HepG2 (cell line): ENCODE measurements around the gene PEMT. TPM values are rescaled to one million over a fixed set of nuclear protein-coding genes. Genes with fewer than 3 reads are reported as not detected.

ENCODE experiments used
- CBX2 ChIP-seq, 2 experiments: fragments of 200-600 bp in 1 of 2; sonication (generic); formaldehyde crosslinking in 1 of 2; IDR thresholded peaks; 2 replicates each; pipeline versions ENCODE4 v1.7.0 to v1.8.1; 2018 to 2022; ENCODE audit warnings: low read depth in 2 of 2, low read length in 1 of 2, mild to moderate bottlenecking in 1 of 2, missing genetic modification reagents in 1 of 2
- FOXK1 ChIP-seq: sonication (generic); formaldehyde crosslinking; IDR thresholded peaks from 2 replicates; pipeline ENCODE4 v1.4.0; 2020; ENCODE audit warnings: low read depth, missing genetic modification reagents, borderline replicate concordance
- HIVEP1 ChIP-seq: sonication (generic); formaldehyde crosslinking; IDR thresholded peaks from 2 replicates; pipeline ENCODE4 v1.4.0; 2020; ENCODE audit warnings: mild to moderate bottlenecking, missing genetic modification reagents
- MAX ChIP-seq: IDR thresholded peaks from 2 replicates; pipeline ENCODE4 v1.6.1; 2012; ENCODE audit warnings: inconsistent platforms
- MLLT10 ChIP-seq: sonication (generic); formaldehyde crosslinking; IDR thresholded peaks from 2 replicates; pipeline ENCODE4 v1.4.0; 2020; ENCODE audit warnings: missing genetic modification reagents
- PRDM10 ChIP-seq: sonication (generic); formaldehyde crosslinking; IDR thresholded peaks from 2 replicates; pipeline ENCODE4 v1.4.0; 2020; ENCODE audit warnings: low read depth, missing genetic modification reagents
- USF2 ChIP-seq, 2 experiments: sonication (generic) in 1 of 2; formaldehyde crosslinking in 1 of 2; IDR thresholded peaks; 2 replicates each; pipeline versions ENCODE4 v1.5.1 to v1.6.1; 2011 to 2020; ENCODE audit warnings: borderline replicate concordance in 1 of 2, low read depth in 1 of 2, low read length in 1 of 2, mild to moderate bottlenecking in 1 of 2, missing genetic modification reagents in 1 of 2, moderate library complexity in 1 of 2
- ZFX ChIP-seq: sonication (generic); formaldehyde crosslinking; IDR thresholded peaks from 2 replicates; pipeline ENCODE4 v1.4.0; 2020; ENCODE audit warnings: mild to moderate bottlenecking, low read depth, missing genetic modification reagents, moderate library complexity
- ZNF253 ChIP-seq: sonication (generic); formaldehyde crosslinking; IDR thresholded peaks from 2 replicates; pipeline ENCODE4 v1.8.0; 2022; ENCODE audit warnings: mild to moderate bottlenecking, missing genetic modification reagents, borderline replicate concordance
- ZNF761 ChIP-seq: sonication (generic); formaldehyde crosslinking; conservative IDR thresholded peaks from 2 replicates; pipeline ENCODE4 v1.4.0; 2020; ENCODE audit warnings: mild to moderate bottlenecking, missing genetic modification reagents
- polyA plus RNA-seq, 8 experiments: library from polyadenylated mRNA; depleted of rRNA in 3 of 8; stranded (reverse) in 7 of 8; unstranded in 1 of 8; fragments of >200 nt; fragmentation: Illumina TruSeq in 4 of 8; extraction: Trizol in 4 of 8; gene quantifications; 2 replicates each; pipeline versions ENCODE4 v1.2.1 to v1.2.3, GENCODE V29; 2011 to 2016; ENCODE audit warnings: low read depth in 4 of 8, missing spikeins in 1 of 8, mixed read lengths in 1 of 8; ENCODE audit not compliant: insufficient read depth in 1 of 8
- total RNA-seq, 5 experiments: library from RNA; depleted of rRNA; stranded (reverse); fragments of >200 nt; fragmentation: Illumina TruSeq; extraction: Trizol; gene quantifications; 2 replicates each; pipeline ENCODE4 v1.2.3, GENCODE V29; 2016; ENCODE audit warnings: low read depth in 1 of 5
- TF ChIP-seq, protein P1 (sequence below): sonication (generic); formaldehyde crosslinking; IDR thresholded peaks from 2 replicates; pipeline ENCODE4 v1.4.0; 2020; ENCODE audit warnings: missing genetic modification reagents, low read depth, mild to moderate bottlenecking, borderline replicate concordance
- TF ChIP-seq, protein P2 (sequence below): sonication (generic); formaldehyde crosslinking; IDR thresholded peaks from 2 replicates; pipeline ENCODE4 v1.4.0; 2020; ENCODE audit warnings: mild to moderate bottlenecking, missing genetic modification reagents
- TF ChIP-seq, protein P3 (sequence below): sonication (generic); formaldehyde crosslinking; IDR thresholded peaks from 2 replicates; pipeline ENCODE4 v1.4.0; 2020; ENCODE audit warnings: mild to moderate bottlenecking, missing genetic modification reagents, borderline replicate concordance

The PEMT gene
- total and polyA plus RNA-seq, 2 of the 13 experiments (the other 11 are each of a cell fraction or from before 2014, with no cell fraction given) = 31.7 to 43.6 TPM

DNA sequence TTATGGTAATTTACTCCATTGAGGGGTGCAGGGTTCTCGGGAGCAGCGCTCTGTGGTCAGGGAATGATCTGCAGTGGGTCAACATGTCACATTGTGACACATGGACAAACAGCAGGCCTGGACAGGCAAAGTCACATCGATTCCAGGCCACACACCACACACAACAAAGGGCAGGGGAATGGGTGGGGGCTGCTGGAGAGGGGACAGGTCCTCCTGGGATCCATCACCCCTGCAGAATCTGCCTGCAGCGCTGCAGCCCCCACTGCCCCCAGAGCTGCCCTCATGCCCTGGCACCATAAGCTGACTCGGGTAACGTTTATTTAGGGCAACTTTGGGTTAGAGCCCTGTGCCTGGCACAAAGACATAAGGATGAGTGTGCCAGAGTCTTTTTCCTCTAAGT, 9.1 kb downstream of the PEMT start (continued):
- TF ChIP-seq, protein P1, sequence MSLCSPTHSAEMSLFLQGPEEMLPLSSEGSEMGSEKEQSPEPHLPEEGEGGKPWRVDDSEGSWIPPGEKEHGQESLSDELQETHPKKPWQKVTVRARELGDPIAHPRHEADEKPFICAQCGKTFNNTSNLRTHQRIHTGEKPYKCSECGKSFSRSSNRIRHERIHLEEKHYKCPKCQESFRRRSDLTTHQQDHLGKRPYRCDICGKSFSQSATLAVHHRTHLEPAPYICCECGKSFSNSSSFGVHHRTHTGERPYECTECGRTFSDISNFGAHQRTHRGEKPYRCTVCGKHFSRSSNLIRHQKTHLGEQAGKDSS = no peak
- TF ChIP-seq, protein P2, sequence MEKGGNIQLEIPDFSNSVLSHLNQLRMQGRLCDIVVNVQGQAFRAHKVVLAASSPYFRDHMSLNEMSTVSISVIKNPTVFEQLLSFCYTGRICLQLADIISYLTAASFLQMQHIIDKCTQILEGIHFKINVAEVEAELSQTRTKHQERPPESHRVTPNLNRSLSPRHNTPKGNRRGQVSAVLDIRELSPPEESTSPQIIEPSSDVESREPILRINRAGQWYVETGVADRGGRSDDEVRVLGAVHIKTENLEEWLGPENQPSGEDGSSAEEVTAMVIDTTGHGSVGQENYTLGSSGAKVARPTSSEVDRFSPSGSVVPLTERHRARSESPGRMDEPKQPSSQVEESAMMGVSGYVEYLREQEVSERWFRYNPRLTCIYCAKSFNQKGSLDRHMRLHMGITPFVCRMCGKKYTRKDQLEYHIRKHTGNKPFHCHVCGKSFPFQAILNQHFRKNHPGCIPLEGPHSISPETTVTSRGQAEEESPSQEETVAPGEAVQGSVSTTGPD (CRISPR knock-in tag) = no peak
- TF ChIP-seq HIVEP1 (CRISPR knock-in tag) (no peak), MAX (peak; percentile 88), ZNF253 (no peak), USF2 (IDR thresholded peaks at IDR 0.05; ENCODE audit: low read depth, low read length) (no peak), USF2 (CRISPR knock-in tag; IDR thresholded peaks at IDR 0.05; ENCODE audit: borderline replicate concordance) (no peak), ZFX (CRISPR knock-in tag) (peak; percentile 81), CBX2 (IDR thresholded peaks at IDR 0.05; ENCODE audit: low read depth, low read length) (no peak), CBX2 (CRISPR knock-in tag; IDR thresholded peaks at IDR 0.05; ENCODE audit: low read depth) (no peak), PRDM10 (no peak), ZNF761 (0 out of 2 replicates have a peak, but pooled peaks have one; percentile 45), MLLT10 (CRISPR knock-in tag) (no peak), FOXK1 (CRISPR knock-in tag) (0 out of 2 replicates have a peak, but pooled peaks have one; percentile 12)
- TF ChIP-seq, protein P3, sequence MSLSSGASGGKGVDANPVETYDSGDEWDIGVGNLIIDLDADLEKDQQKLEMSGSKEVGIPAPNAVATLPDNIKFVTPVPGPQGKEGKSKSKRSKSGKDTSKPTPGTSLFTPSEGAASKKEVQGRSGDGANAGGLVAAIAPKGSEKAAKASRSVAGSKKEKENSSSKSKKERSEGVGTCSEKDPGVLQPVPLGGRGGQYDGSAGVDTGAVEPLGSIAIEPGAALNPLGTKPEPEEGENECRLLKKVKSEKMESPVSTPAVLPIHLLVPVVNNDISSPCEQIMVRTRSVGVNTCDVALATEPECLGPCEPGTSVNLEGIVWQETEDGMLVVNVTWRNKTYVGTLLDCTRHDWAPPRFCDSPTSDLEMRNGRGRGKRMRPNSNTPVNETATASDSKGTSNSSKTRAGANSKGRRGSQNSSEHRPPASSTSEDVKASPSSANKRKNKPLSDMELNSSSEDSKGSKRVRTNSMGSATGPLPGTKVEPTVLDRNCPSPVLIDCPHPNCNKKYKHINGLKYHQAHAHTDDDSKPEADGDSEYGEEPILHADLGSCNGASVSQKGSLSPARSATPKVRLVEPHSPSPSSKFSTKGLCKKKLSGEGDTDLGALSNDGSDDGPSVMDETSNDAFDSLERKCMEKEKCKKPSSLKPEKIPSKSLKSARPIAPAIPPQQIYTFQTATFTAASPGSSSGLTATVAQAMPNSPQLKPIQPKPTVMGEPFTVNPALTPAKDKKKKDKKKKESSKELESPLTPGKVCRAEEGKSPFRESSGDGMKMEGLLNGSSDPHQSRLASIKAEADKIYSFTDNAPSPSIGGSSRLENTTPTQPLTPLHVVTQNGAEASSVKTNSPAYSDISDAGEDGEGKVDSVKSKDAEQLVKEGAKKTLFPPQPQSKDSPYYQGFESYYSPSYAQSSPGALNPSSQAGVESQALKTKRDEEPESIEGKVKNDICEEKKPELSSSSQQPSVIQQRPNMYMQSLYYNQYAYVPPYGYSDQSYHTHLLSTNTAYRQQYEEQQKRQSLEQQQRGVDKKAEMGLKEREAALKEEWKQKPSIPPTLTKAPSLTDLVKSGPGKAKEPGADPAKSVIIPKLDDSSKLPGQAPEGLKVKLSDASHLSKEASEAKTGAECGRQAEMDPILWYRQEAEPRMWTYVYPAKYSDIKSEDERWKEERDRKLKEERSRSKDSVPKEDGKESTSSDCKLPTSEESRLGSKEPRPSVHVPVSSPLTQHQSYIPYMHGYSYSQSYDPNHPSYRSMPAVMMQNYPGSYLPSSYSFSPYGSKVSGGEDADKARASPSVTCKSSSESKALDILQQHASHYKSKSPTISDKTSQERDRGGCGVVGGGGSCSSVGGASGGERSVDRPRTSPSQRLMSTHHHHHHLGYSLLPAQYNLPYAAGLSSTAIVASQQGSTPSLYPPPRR = peak; percentile 26; the same call in 1 of the 2 replicates
